ENCODE results near the gene TTC27.
"Not testable (repeated sequence)": the region's sequence is repeated elsewhere in the genome, so short reads cannot be mapped to it uniquely, and the experiment has no call there.

Gene TTC27

GRCh38 chr2:32719430-32719829 is 91.6 kb downstream of the TTC27 start:
- no peak for DNase-seq (ENCODE audit: low read depth in 2 of 2, low spot score in 1 of 2)

- no peak for DNase-seq (ENCODE audit: low read depth in 2 of 2, low spot score in 1 of 2)
Measured at GRCh38 chr2:32719933-32720716, 92.3 kb downstream of the TTC27 start.

- DNase-seq (ENCODE audit: low read depth in 2 of 2, low spot score in 1 of 2) = no peak
Measured at GRCh38 chr2:32720771-32721170, 92.9 kb downstream of the TTC27 start.

GRCh38 chr2:32721376-32721775 is 93.5 kb downstream of the TTC27 start:
- no peak for DNase-seq (ENCODE audit: low read depth in 2 of 2, low spot score in 1 of 2)

- DNase-seq (ENCODE audit: low read depth in 2 of 2, low spot score in 1 of 2) = no peak
Measured at GRCh38 chr2:32723467-32724079, 95.7 kb downstream of the TTC27 start.

GRCh38 chr2:32726678-32727077 is 98.8 kb downstream of the TTC27 start:
- not testable (repeated sequence) for DNase-seq (ENCODE audit: low read depth in 2 of 2, low spot score in 1 of 2)

GRCh38 chr2:32727157-32727556 is 99.3 kb downstream of the TTC27 start:
- DNase-seq (ENCODE audit: low read depth in 2 of 2, low spot score in 1 of 2) = no peak

GRCh38 chr2:32730958-32731357 is 103.1 kb downstream of the TTC27 start:
- DNase-seq (ENCODE audit: low read depth in 2 of 2, low spot score in 1 of 2) = not testable (repeated sequence)

- no peak for DNase-seq (ENCODE audit: low read depth in 2 of 2, low spot score in 1 of 2)
Measured at GRCh38 chr2:32732120-32732519, 104.3 kb downstream of the TTC27 start.

GRCh38 chr2:32732912-32733472 is 105.1 kb downstream of the TTC27 start:
- no peak for DNase-seq (ENCODE audit: low read depth in 2 of 2, low spot score in 1 of 2)

- DNase-seq (ENCODE audit: low read depth in 2 of 2, low spot score in 1 of 2) = no peak
Measured at GRCh38 chr2:32735348-32735747, 107.5 kb downstream of the TTC27 start.

- no peak for DNase-seq (ENCODE audit: low read depth in 2 of 2, low spot score in 1 of 2)
Measured at GRCh38 chr2:32738939-32739338, 111.1 kb downstream of the TTC27 start.

GRCh38 chr2:32739664-32740063 is 111.8 kb downstream of the TTC27 start:
- DNase-seq (ENCODE audit: low read depth in 2 of 2, low spot score in 1 of 2) = no peak

GRCh38 chr2:32741575-32741974 is 113.7 kb downstream of the TTC27 start:
- no peak for DNase-seq (ENCODE audit: low read depth in 2 of 2, low spot score in 1 of 2)

GRCh38 chr2:32742376-32742775 is 114.5 kb downstream of the TTC27 start:
- DNase-seq (ENCODE audit: low read depth in 2 of 2, low spot score in 1 of 2) = no peak

GRCh38 chr2:32743480-32744236 is 115.8 kb downstream of the TTC27 start:
- no peak for DNase-seq (ENCODE audit: low read depth in 2 of 2, low spot score in 1 of 2)

GRCh38 chr2:32745191-32745590 is 117.3 kb downstream of the TTC27 start:
- no peak for DNase-seq (ENCODE audit: low read depth in 2 of 2, low spot score in 1 of 2)

- DNase-seq (ENCODE audit: low read depth in 2 of 2, low spot score in 1 of 2) = no peak
Measured at GRCh38 chr2:32745675-32746074, 117.8 kb downstream of the TTC27 start.

- no peak for DNase-seq (ENCODE audit: low read depth in 2 of 2, low spot score in 1 of 2)
Measured at GRCh38 chr2:32746669-32747068, 118.8 kb downstream of the TTC27 start.

GRCh38 chr2:32748158-32748557 is 120.3 kb downstream of the TTC27 start:
- no peak for DNase-seq (ENCODE audit: low read depth in 2 of 2, low spot score in 1 of 2)

- no peak for DNase-seq (ENCODE audit: low read depth in 2 of 2, low spot score in 1 of 2)
Measured at GRCh38 chr2:32750880-32751279, 123.0 kb downstream of the TTC27 start.

- no peak for DNase-seq (ENCODE audit: low read depth in 2 of 2, low spot score in 1 of 2)
Measured at GRCh38 chr2:32752205-32752604, 124.4 kb downstream of the TTC27 start.
